ENCODE results near the gene FLNB.

Gene FLNB

DNA sequence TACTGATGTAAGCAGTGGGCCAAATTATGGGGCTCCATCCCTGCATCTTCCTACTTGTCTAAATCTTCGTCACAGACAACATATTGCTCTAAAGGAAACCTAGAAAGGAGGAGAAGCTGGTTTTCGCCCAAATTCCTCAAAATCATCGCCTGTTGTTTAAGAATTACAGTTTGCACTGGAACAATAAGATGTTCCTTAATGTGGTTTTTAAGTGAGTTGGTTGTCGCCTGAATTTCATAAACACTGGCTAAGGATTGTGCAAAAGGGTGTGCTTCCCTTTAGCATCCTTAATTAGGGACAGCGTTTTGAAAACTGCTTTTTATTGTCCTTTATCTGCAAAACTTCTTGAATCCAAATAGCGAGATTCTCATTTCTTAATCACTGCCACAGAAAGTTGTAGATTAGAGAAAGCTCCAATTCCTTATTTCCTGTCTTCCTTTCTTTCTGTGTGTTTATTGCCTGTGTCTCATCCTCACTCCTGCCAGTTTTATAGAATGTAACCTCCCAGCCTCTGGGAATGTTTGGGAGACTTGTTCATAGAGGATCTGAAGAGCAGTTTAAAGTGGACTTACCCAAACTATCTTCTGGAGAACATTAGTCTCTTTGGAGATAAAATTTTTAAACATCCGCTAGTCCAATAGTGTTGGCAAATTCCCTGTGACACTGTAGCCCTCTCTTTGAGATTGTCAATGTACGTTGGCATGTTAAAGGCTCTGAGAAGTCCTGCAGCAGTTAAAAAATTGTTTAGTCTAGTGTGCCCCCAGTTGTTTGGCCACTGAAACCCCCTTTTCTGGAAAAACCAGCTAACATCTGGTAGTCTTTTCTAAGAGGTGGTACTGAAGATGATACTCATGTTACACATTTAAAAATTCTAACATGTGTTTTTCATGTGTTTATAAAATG is 50.4 kb downstream of the FLNB start:
- no peak for DNase-seq

DNA sequence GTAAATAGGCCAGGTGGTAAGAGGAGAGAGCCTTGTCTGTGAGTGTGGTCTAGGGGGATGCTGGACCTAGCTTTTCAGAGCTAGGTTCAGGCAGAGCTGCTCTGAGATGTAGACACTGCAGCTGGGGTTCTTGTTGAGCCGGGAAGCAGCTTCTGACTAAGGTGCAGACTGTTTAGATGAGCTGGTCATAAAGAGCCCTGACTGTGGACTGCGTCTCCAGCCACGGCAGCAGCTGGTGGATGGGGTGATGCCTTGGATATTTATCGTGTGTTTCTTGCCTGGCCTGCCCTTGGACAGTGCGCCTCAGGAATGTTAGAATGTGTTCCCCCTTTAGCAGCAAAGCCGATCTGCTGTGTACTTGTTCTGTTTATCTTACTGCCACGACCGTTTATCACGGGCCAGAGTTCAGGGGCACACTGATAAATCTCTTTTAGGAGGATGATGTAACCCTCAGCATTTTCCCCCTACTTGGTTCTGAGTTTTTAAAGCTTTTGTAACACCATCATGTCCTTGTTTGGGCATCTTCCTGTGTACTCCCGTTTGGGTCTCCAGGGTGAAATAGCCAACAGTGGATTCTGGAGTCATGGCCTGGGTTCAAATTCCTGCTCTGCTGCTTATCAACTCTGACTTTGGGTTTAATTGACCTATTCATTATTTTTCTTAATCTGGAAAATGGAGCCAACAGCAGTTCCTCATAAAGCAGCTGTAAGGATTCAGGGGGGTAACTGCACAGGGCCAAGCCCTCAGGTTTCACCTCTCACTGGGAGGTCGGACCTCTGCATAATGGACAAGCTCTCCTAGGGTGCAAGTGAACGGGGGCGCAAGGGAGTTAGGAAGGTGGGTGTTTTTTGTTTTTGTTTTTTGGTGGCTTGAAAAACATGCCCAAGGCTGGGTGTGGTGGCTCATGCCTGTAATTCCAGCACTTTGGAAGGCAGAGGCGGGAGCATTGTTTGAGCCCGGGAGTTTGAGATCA is 51.4 kb downstream of the FLNB start:
- peak; percentile 41 for DNase-seq

GRCh38 chr3:58062472-58062871 is 54.2 kb downstream of the FLNB start:
- peak; percentile 73 for DNase-seq

GRCh38 chr3:58063022-58063815 is 55.0 kb downstream of the FLNB start:
- DNase-seq, result peak; percentile 63

- no peak for DNase-seq
These were observed 56.9 kb downstream of the FLNB start for GRCh38 chr3:58064923-58065638.

DNA sequence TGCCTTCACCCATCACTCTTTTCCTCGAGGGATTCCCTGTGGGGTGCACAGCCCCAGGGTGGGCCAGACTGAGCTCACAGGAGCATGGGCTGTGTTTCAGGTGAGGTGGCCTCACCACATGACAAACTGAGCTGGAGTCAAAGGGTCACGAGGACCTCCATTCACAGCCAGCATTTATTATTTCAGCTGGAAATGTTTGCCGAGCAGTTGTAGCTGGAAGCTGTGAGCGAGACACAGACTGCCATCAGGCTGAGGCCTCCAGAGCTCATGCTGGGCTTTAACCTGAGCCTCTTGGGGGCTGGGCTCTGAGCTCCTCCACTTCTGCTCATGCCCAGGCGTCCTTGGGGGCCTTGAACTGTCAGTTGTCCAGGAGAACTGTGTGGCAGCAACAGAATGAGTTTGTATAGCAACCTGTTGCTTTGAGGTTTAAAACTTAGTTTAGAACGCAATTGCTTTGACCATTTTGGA is 57.5 kb downstream of the FLNB start:
- peak; percentile 39 for DNase-seq

GRCh38 chr3:58066842-58067241 is 58.6 kb downstream of the FLNB start:
- DNase-seq, result peak; percentile 42

DNA sequence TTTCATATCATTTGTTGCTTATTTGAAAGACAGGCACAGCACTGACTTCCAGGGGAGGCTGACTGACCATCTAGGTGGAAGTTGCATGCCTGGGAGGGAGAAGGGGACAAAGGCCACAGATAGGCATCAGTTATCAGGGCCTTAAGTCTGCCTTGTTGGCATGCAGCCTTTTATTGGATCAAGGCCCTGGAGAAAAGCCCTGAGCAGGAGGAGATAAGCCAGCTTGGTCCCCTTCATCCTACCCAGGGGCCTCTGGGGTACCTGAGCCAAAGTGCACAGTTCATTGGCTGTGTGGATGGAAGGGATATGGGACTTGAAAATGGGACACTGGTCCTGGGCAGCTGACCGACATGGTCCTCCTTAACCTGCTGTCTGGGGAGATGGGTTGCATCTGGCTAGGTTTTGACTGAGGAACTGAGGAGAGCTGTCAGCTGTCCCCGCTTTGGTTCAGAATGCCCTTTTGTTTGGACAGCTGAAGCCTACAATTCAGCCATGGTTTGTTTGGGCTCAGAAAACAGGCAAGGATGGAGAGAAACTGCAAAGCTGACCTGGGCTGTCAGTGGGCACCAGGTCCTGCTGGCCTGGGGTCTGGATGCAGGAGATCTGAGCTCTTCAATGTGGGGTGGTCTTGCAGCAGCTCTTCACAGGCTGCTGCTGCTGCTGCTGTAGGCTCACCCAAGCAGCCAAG is 60.0 kb downstream of the FLNB start:
- DNase-seq, result no peak

DNA sequence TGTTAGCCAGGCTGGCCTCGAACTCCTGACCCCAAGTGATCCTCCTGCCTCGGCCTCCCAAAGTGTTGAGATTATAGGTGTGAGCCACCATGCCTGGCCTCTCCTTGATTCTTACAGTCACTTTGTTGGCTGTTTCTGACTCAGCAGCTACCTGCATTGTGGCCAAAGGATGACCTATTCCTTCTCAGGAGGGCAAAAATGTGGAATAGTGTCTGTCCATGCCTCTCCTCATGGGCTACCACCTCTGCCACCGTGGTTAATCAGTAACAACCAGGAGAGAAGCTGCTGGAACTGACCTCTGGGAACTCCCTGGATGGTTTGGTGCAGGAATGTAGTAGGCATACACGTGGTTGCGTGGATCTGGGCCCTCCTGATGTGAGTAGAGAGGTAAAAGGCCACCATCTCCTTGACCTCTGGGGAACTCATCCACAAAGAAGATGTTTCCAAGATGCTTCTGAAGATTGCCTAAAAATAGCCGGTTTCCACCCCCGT is 63.3 kb downstream of the FLNB start:
- DNase-seq, result no peak

- DNase-seq, result peak; percentile 71
These were observed 64.0 kb downstream of the FLNB start for GRCh38 chr3:58072052-58072762.

- no peak for DNase-seq
These were observed 64.5 kb downstream of the FLNB start for GRCh38 chr3:58072763-58073130.

DNA sequence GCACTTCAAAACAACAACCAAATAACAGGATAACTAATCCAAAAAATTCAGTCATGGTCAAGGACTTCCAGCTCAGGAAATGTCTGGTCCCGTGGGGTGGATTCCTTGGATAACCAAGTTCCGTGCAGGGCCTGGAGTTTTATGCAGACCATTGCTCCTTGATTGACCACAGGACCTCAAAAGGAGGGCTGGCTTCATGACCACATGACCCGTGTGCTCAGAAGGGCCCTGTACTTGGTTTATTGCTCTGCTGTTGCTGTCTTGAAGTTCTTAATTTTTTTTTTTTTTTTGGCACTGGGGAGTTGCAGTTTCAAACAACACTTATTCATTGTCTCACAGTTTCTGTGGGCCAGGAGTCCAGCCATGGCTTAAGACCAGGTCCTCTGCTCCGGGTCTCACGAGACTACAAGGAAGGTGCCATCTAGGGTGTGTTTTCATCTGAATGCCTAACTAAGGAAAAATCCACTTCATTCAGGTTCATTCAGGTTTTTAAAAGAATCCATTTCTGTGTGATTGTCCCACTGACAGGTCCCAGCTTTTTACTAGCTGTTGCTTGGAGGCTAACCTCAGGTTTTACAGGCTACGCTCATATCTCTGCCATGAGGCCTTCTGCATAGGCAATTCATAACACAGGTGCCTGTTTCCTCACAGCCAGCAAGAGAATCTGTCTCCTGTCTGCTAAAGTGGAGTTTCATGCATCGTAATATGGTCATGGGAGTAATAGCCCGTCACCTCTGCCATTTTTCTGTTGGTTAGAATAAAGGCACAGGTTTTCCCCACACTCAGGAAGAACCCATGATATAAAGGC is 65.3 kb downstream of the FLNB start:
- DNase-seq, result no peak

GRCh38 chr3:58074116-58074715 is 66.0 kb downstream of the FLNB start:
- no peak for DNase-seq

DNA sequence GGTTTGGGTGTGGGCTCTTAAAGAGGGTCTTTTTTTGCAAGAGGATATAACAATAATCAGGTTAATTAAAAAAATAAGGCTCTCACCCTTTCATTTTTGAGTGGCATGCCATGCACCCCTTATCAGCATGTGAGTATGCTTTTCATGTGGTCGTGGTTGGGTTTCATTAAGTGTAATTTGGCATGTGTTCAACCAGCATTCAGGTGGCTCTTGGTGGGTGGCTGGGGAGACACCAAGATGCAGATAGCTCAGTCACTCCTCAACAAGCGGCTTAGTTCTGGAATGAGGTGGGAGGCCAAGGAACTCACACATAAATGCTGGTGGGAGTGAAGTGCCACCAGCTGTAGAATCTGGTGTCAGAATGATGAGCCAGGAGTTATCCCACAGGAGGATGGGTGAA is 66.8 kb downstream of the FLNB start:
- DNase-seq, result no peak

GRCh38 chr3:58077596-58078285 is 69.5 kb downstream of the FLNB start:
- peak; percentile 46 for DNase-seq

GRCh38 chr3:58078610-58079009 is 70.4 kb downstream of the FLNB start:
- DNase-seq, result no peak

GRCh38 chr3:58079773-58080172 is 71.6 kb downstream of the FLNB start:
- DNase-seq, result no peak

DNA sequence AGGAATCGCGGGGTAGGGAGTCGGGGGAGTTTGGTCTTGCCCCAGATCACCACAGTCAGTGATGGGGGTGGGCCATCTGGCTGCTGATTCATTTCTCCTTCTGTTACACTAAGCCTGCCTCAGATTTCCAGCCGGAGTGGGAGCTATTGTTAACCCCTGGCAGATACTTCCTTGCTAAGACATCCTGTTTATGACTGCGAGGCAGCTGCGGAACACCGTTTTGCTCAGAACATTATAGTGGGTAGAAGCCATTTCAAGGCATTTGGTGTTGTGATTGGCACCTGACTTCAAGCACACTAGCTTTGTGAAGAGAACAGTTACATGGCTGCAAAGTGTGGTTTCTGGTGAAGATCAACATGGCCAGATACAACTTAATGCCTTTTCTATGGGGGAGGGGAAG is 73.8 kb downstream of the FLNB start:
- DNase-seq, result peak; percentile 45

GRCh38 chr3:58084166-58084565 is 75.9 kb downstream of the FLNB start:
- no peak for DNase-seq

Data from right hindlimb (tissue), 1 donor.